ENCODE measurements around the gene TPSD1. TPM values are rescaled to one million over a fixed set of nuclear protein-coding genes. Genes with fewer than 3 reads are reported as not detected.

Gene TPSD1
- total and polyA plus RNA-seq, 2 donors (not counting 1 experiment from before 2014, with no cell fraction given), result not detected

GRCh38 chr16:1222553-1223354, 33.1 kb upstream of the TPSD1 start:
- no peaks in the 10 kb centered on the region for H3K9me3 ChIP-seq (ENCODE audit: control extremely low read depth in 1 of 3, control insufficient read depth in 2 of 3, insufficient read depth in 1 of 3, low read length in 2 of 3)
- ATAC-seq (ENCODE audit: low read depth) (no peak), DNase-seq (no peak)
- Mint-ChIP-seq H3K4me1 (no peaks in the 10 kb centered on the region), H3K27ac (no peak overlapping the region), H3K27me3 (no peaks in the 10 kb centered on the region), H3K9me3 (ENCODE audit: insufficient read depth) (no peaks in the 10 kb centered on the region), H3K4me3 (no peak overlapping the region)
- H3K27me3 ChIP-seq (replicated peaks in 1 of 4; ENCODE audit: control extremely low read depth in 1 of 4, control insufficient read depth in 3 of 4, insufficient read depth in 4 of 4, low read length in 3 of 4), result no peaks in the 10 kb centered on the region
- no peak overlapping the region for H2AFZ ChIP-seq (ENCODE audit: insufficient read depth, low read depth, low read length, poor library complexity, severe bottlenecking)
- intact Hi-C loops (cut with micrococcal nuclease), result no loop called here
- no peak overlapping the region for H3K4me2 ChIP-seq (replicated peaks; ENCODE audit: low read depth, low read length, poor library complexity, severe bottlenecking)
- ChIA-PET CTCF (no interaction called here), POLR2A (no interaction called here)
- no peak overlapping the region for H3K27ac ChIP-seq (ENCODE audit: low read length in 2 of 2)
- no peak overlapping the region for H3K4me3 ChIP-seq (ENCODE audit: control extremely low read depth in 1 of 5, extremely low read depth in 1 of 5, insufficient read depth in 1 of 5, low read depth in 2 of 5, low read length in 4 of 5)
- H3K4me1 ChIP-seq (ENCODE audit: control insufficient read depth in 2 of 2, insufficient read depth in 2 of 2, low read length in 2 of 2), result no peaks in the 10 kb centered on the region
- no peaks in the 10 kb centered on the region for H3K36me3 ChIP-seq (replicated peaks in 1 of 2; ENCODE audit: control extremely low read depth in 1 of 2, control insufficient read depth in 1 of 2, extremely low read depth in 1 of 2, insufficient read depth in 2 of 2, low read length in 1 of 2)
- WGBS (ENCODE audit: insufficient coverage), result 82% methylated on average over 24 of the region's 25 CpGs
- H4K20me1 ChIP-seq (ENCODE audit: control insufficient read depth, insufficient read depth, low read length, poor library complexity, severe bottlenecking), result no peaks in the 10 kb centered on the region
- no peak for TF ChIP-seq EZH2 (IDR thresholded peaks at IDR 0.05; ENCODE audit: borderline replicate concordance, insufficient read depth, low read depth, low read length, poor library complexity, severe bottlenecking)
- TF ChIP-seq CTCF (IDR thresholded peaks at IDR 0.05), result no peak
- H3K9ac ChIP-seq (ENCODE audit: low read length), result no peak overlapping the region
- H3K79me2 ChIP-seq (ENCODE audit: control insufficient read depth, insufficient read depth, low read length), result no peaks in the 10 kb centered on the region

- Histone ChIP-seq H3K27me3 (replicated peaks in 1 of 4; ENCODE audit: control extremely low read depth in 1 of 4, control insufficient read depth in 3 of 4, insufficient read depth in 4 of 4, low read length in 3 of 4) (no peaks in the 10 kb centered on the region), H3K79me2 (ENCODE audit: control insufficient read depth, insufficient read depth, low read length) (no peaks in the 10 kb centered on the region), H3K9me3 (ENCODE audit: control extremely low read depth in 1 of 3, control insufficient read depth in 2 of 3, insufficient read depth in 1 of 3, low read length in 2 of 3) (no peaks in the 10 kb centered on the region), H2AFZ (ENCODE audit: insufficient read depth, low read depth, low read length, poor library complexity, severe bottlenecking) (no peak overlapping the region), H3K4me1 (ENCODE audit: control insufficient read depth in 2 of 2, insufficient read depth in 2 of 2, low read length in 2 of 2) (no peaks in the 10 kb centered on the region), H3K27ac (ENCODE audit: low read length in 2 of 2) (no peak overlapping the region), H3K9ac (ENCODE audit: low read length) (no peak overlapping the region), H3K36me3 (replicated peaks in 1 of 2; ENCODE audit: control extremely low read depth in 1 of 2, control insufficient read depth in 1 of 2, extremely low read depth in 1 of 2, insufficient read depth in 2 of 2, low read length in 1 of 2) (no peaks in the 10 kb centered on the region), H3K4me3 (ENCODE audit: control extremely low read depth in 1 of 5, extremely low read depth in 1 of 5, insufficient read depth in 1 of 5, low read depth in 2 of 5, low read length in 4 of 5) (no peak overlapping the region), H3K4me2 (replicated peaks; ENCODE audit: low read depth, low read length, poor library complexity, severe bottlenecking) (no peak overlapping the region), H4K20me1 (ENCODE audit: control insufficient read depth, insufficient read depth, low read length, poor library complexity, severe bottlenecking) (no peaks in the 10 kb centered on the region)
- DNase-seq, result no peak
- no peak overlapping the region for H3K27ac Mint-ChIP-seq
- 85% methylated on average over 28 of the region's 38 CpGs for WGBS (ENCODE audit: insufficient coverage)
- H3K4me3 Mint-ChIP-seq, result no peak overlapping the region
- H3K4me1 Mint-ChIP-seq, result no peaks in the 10 kb centered on the region
- ChIA-PET POLR2A (no interaction called here), CTCF (no interaction called here)
- no peaks in the 10 kb centered on the region for H3K27me3 Mint-ChIP-seq
- no peaks in the 10 kb centered on the region for H3K9me3 Mint-ChIP-seq (ENCODE audit: insufficient read depth)
- TF ChIP-seq CTCF (IDR thresholded peaks at IDR 0.05) (no peak), EZH2 (IDR thresholded peaks at IDR 0.05; ENCODE audit: borderline replicate concordance, insufficient read depth, low read depth, low read length, poor library complexity, severe bottlenecking) (no peak)
- intact Hi-C loops (cut with micrococcal nuclease), result no loop called here
- no peak for ATAC-seq (ENCODE audit: low read depth)
Measured at GRCh38 chr16:1223355-1224214, 32.3 kb upstream of the TPSD1 start.
